ENCODE data around the gene ZNF273.
"Not testable (repeated sequence)": the region's sequence is repeated elsewhere in the genome, so short reads cannot be mapped to it uniquely, and the experiment has no call there.

ZNF273 gene

GRCh38 chr7:64893401-64893800 is 9.7 kb upstream of the ZNF273 start:
- Histone ChIP-seq H3K27ac (ENCODE audit: low read depth, low read length) (no peak overlapping the region), H3K4me2 (ENCODE audit: low read length) (no peak overlapping the region), H3K56ac (ENCODE audit: low read length) (no peak overlapping the region), H3K4me1 (ENCODE audit: control insufficient read depth, low read depth, low read length) (no peaks in the 10 kb centered on the region), H4K8ac (ENCODE audit: low read depth, low read length) (no peak overlapping the region), H3K27me3 (ENCODE audit: insufficient read depth, low read length, poor library complexity) (peaks cover 10% of the 10 kb centered on the region), H3K9ac (ENCODE audit: low read length) (no peak overlapping the region), H3K23ac (ENCODE audit: low read length) (no peak overlapping the region), H4K5ac (ENCODE audit: low read length) (no peak overlapping the region), H3K4me3 (ENCODE audit: low read length) (no peak overlapping the region), H3K79me1 (ENCODE audit: low read length) (no peaks in the 10 kb centered on the region), H3K79me2 (ENCODE audit: control insufficient read depth, insufficient read depth, low read length) (no peaks in the 10 kb centered on the region), H2BK5ac (ENCODE audit: low read length) (no peak overlapping the region), H2BK15ac (replicated peaks; ENCODE audit: low read depth) (no peak overlapping the region), H3K4ac (ENCODE audit: low read depth, low read length) (no peak overlapping the region), H3K36me3 (ENCODE audit: control insufficient read depth, insufficient read depth, low read length) (no peaks in the 10 kb centered on the region), H2BK120ac (ENCODE audit: low read depth, low read length) (no peak overlapping the region), H2AK5ac (ENCODE audit: low read length) (no peak overlapping the region), H3K18ac (ENCODE audit: low read length) (no peak overlapping the region)
- WGBS (ENCODE audit: extremely low coverage, insufficient coverage, low lambda C conversion rate): no CpG with 5 or more reads among the region's 5 CpGs
- peak; percentile 75 for DNase-seq

DNA sequence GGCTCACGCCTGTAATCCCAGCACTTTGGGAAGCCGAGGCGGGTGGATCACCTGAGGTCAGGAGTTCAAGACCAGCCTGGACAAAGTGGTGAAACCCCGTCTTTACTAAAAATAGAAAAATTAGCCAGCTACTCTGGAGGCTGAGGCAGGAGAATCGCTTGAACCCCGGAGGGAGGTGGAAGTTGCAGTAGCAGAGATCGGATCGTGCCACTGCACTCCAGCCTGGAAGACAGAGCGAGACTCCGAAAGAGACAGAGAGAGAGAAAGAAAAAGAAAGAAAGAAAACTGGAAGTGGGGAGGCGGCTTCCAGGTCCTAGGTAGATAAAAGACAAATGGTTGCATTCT is 640 bp upstream of the ZNF273 start:
- H3K4me3 ChIP-seq (ENCODE audit: low read length); H2AK5ac ChIP-seq (ENCODE audit: low read length); H3K4me1 ChIP-seq (ENCODE audit: control insufficient read depth, low read depth, low read length); H3K18ac ChIP-seq (ENCODE audit: low read length); H4K5ac ChIP-seq (ENCODE audit: low read length); H3K79me1 ChIP-seq (ENCODE audit: low read length); H3K27me3 ChIP-seq (ENCODE audit: insufficient read depth, low read length, poor library complexity); H3K4me2 ChIP-seq (ENCODE audit: low read length); H3K56ac ChIP-seq (ENCODE audit: low read length); H3K4ac ChIP-seq (ENCODE audit: low read depth, low read length); DNase-seq; H2BK15ac ChIP-seq (replicated peaks; ENCODE audit: low read depth); H2BK120ac ChIP-seq (ENCODE audit: low read depth, low read length); H4K8ac ChIP-seq (ENCODE audit: low read depth, low read length); H3K9ac ChIP-seq (ENCODE audit: low read length); H3K36me3 ChIP-seq (ENCODE audit: control insufficient read depth, insufficient read depth, low read length); H3K23ac ChIP-seq (ENCODE audit: low read length): not testable (repeated sequence)
- H3K27ac ChIP-seq (ENCODE audit: low read depth, low read length): peak overlapping the region; percentile 83
- H3K79me2 ChIP-seq (ENCODE audit: control insufficient read depth, insufficient read depth, low read length): peaks cover 30% of the 10 kb centered on the region
- WGBS (ENCODE audit: extremely low coverage, insufficient coverage, low lambda C conversion rate): no CpG with 5 or more reads among the region's 11 CpGs
- H2BK5ac ChIP-seq (ENCODE audit: low read length): peak overlapping the region; percentile 54

DNA sequence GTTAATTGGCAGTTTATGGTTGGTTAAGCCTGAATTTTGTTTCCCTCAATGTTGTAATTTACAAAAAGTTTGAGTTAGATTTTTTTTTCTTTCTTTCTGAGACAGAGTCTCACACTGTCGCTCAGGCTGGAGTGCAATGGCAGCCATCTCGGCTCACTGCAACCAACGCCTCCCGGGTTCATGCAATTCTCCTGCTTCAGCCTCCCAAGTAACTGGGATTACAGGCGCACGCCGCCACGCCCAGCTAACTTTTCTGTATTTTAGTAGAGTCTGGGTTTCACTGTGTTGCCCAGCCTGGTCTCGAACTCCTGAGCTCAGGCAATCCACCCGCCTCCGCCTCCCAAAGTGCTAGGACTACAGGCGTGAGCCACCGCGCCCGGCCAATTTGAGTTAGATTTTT is 935 bp downstream of the ZNF273 start:
- Histone ChIP-seq H3K9ac (ENCODE audit: low read length) (peak overlapping the region; percentile 97), H2BK5ac (ENCODE audit: low read length) (no peak overlapping the region), H3K27ac (ENCODE audit: low read depth, low read length) (no peak overlapping the region), H3K4me2 (ENCODE audit: low read length) (peak overlapping the region; percentile 72), H3K79me2 (ENCODE audit: control insufficient read depth, insufficient read depth, low read length) (peaks cover 45% of the 10 kb centered on the region), H3K27me3 (ENCODE audit: insufficient read depth, low read length, poor library complexity) (no peaks in the 10 kb centered on the region), H4K5ac (ENCODE audit: low read length) (no peak overlapping the region), H2AK5ac (ENCODE audit: low read length) (no peak overlapping the region), H3K23ac (ENCODE audit: low read length) (no peak overlapping the region), H4K8ac (ENCODE audit: low read depth, low read length) (no peak overlapping the region), H3K4me3 (ENCODE audit: low read length) (peak overlapping the region; percentile 81), H2BK120ac (ENCODE audit: low read depth, low read length) (no peak overlapping the region), H3K4me1 (ENCODE audit: control insufficient read depth, low read depth, low read length) (peaks cover 10% of the 10 kb centered on the region), H3K18ac (ENCODE audit: low read length) (no peak overlapping the region), H2BK15ac (replicated peaks; ENCODE audit: low read depth) (no peak overlapping the region), H3K4ac (ENCODE audit: low read depth, low read length) (no peak overlapping the region), H3K56ac (ENCODE audit: low read length) (peak overlapping the region; percentile 49), H3K79me1 (ENCODE audit: low read length) (peaks cover 3% of the 10 kb centered on the region), H3K36me3 (ENCODE audit: control insufficient read depth, insufficient read depth, low read length) (no peaks in the 10 kb centered on the region)
- no peak for DNase-seq
- WGBS (ENCODE audit: extremely low coverage, insufficient coverage, low lambda C conversion rate): no CpG with 5 or more reads among the region's 15 CpGs

- H3K4me3 ChIP-seq (ENCODE audit: low read length): no peak overlapping the region
- no peak overlapping the region for H2BK5ac ChIP-seq (ENCODE audit: low read length)
- no peak overlapping the region for H3K18ac ChIP-seq (ENCODE audit: low read length)
- no peak overlapping the region for H3K27ac ChIP-seq (ENCODE audit: low read depth, low read length)
- H3K56ac ChIP-seq (ENCODE audit: low read length): no peak overlapping the region
- no peak overlapping the region for H2BK15ac ChIP-seq (replicated peaks; ENCODE audit: low read depth)
- H2BK120ac ChIP-seq (ENCODE audit: low read depth, low read length): no peak overlapping the region
- H3K23ac ChIP-seq (ENCODE audit: low read length): no peak overlapping the region
- H4K5ac ChIP-seq (ENCODE audit: low read length): no peak overlapping the region
- H3K36me3 ChIP-seq (ENCODE audit: control insufficient read depth, insufficient read depth, low read length): no peaks in the 10 kb centered on the region
- peaks cover 50% of the 10 kb centered on the region for H3K79me2 ChIP-seq (ENCODE audit: control insufficient read depth, insufficient read depth, low read length)
- H3K4me2 ChIP-seq (ENCODE audit: low read length): no peak overlapping the region
- DNase-seq: no peak
- no CpG with 5 or more reads among the region's 12 CpGs for WGBS (ENCODE audit: extremely low coverage, insufficient coverage, low lambda C conversion rate)
- peaks cover 3% of the 10 kb centered on the region for H3K79me1 ChIP-seq (ENCODE audit: low read length)
- H3K9ac ChIP-seq (ENCODE audit: low read length): no peak overlapping the region
- H3K4ac ChIP-seq (ENCODE audit: low read depth, low read length): no peak overlapping the region
- H3K4me1 ChIP-seq (ENCODE audit: control insufficient read depth, low read depth, low read length): peaks cover 10% of the 10 kb centered on the region
- no peaks in the 10 kb centered on the region for H3K27me3 ChIP-seq (ENCODE audit: insufficient read depth, low read length, poor library complexity)
- no peak overlapping the region for H2AK5ac ChIP-seq (ENCODE audit: low read length)
- no peak overlapping the region for H4K8ac ChIP-seq (ENCODE audit: low read depth, low read length)
These were observed 2.1 kb downstream of the ZNF273 start for GRCh38 chr7:64905133-64905532.

- Histone ChIP-seq H3K79me1 (ENCODE audit: low read length) (peaks cover 3% of the 10 kb centered on the region), H3K56ac (ENCODE audit: low read length) (no peak overlapping the region), H3K18ac (ENCODE audit: low read length) (no peak overlapping the region), H2AK5ac (ENCODE audit: low read length) (no peak overlapping the region), H3K4ac (ENCODE audit: low read depth, low read length) (no peak overlapping the region), H3K23ac (ENCODE audit: low read length) (no peak overlapping the region), H3K9ac (ENCODE audit: low read length) (no peak overlapping the region), H3K4me1 (ENCODE audit: control insufficient read depth, low read depth, low read length) (peaks cover 10% of the 10 kb centered on the region), H3K4me3 (ENCODE audit: low read length) (no peak overlapping the region), H2BK5ac (ENCODE audit: low read length) (no peak overlapping the region), H3K27me3 (ENCODE audit: insufficient read depth, low read length, poor library complexity) (no peaks in the 10 kb centered on the region), H3K36me3 (ENCODE audit: control insufficient read depth, insufficient read depth, low read length) (no peaks in the 10 kb centered on the region), H3K27ac (ENCODE audit: low read depth, low read length) (no peak overlapping the region), H3K79me2 (ENCODE audit: control insufficient read depth, insufficient read depth, low read length) (peaks cover 53% of the 10 kb centered on the region), H4K5ac (ENCODE audit: low read length) (no peak overlapping the region), H2BK120ac (ENCODE audit: low read depth, low read length) (no peak overlapping the region), H2BK15ac (replicated peaks; ENCODE audit: low read depth) (no peak overlapping the region), H4K8ac (ENCODE audit: low read depth, low read length) (no peak overlapping the region), H3K4me2 (ENCODE audit: low read length) (no peak overlapping the region)
- WGBS (ENCODE audit: extremely low coverage, insufficient coverage, low lambda C conversion rate): no CpG with 5 or more reads among the region's 4 CpGs
- DNase-seq: no peak
These were observed 2.5 kb downstream of the ZNF273 start for GRCh38 chr7:64905547-64905946.

- H2BK5ac ChIP-seq (ENCODE audit: low read length): no peak overlapping the region
- H3K4me3 ChIP-seq (ENCODE audit: low read length): no peak overlapping the region
- no peak overlapping the region for H4K8ac ChIP-seq (ENCODE audit: low read depth, low read length)
- H3K23ac ChIP-seq (ENCODE audit: low read length): no peak overlapping the region
- no peak overlapping the region for H3K4ac ChIP-seq (ENCODE audit: low read depth, low read length)
- peaks cover 66% of the 10 kb centered on the region for H3K79me2 ChIP-seq (ENCODE audit: control insufficient read depth, insufficient read depth, low read length)
- no peak overlapping the region for H3K18ac ChIP-seq (ENCODE audit: low read length)
- no CpG with 5 or more reads among the region's 5 CpGs for whole genome bisulfite sequencing (ENCODE audit: extremely low coverage, insufficient coverage, low lambda C conversion rate)
- no peaks in the 10 kb centered on the region for H3K27me3 ChIP-seq (ENCODE audit: insufficient read depth, low read length, poor library complexity)
- no peak overlapping the region for H2BK120ac ChIP-seq (ENCODE audit: low read depth, low read length)
- H2AK5ac ChIP-seq (ENCODE audit: low read length): no peak overlapping the region
- no peak overlapping the region for H4K5ac ChIP-seq (ENCODE audit: low read length)
- DNase-seq: no peak
- no peaks in the 10 kb centered on the region for H3K36me3 ChIP-seq (ENCODE audit: control insufficient read depth, insufficient read depth, low read length)
- no peak overlapping the region for H3K4me2 ChIP-seq (ENCODE audit: low read length)
- H3K27ac ChIP-seq (ENCODE audit: low read depth, low read length): no peak overlapping the region
- H3K4me1 ChIP-seq (ENCODE audit: control insufficient read depth, low read depth, low read length): peaks cover 10% of the 10 kb centered on the region
- H3K79me1 ChIP-seq (ENCODE audit: low read length): peaks cover 5% of the 10 kb centered on the region
- no peak overlapping the region for H3K56ac ChIP-seq (ENCODE audit: low read length)
- no peak overlapping the region for H3K9ac ChIP-seq (ENCODE audit: low read length)
- no peak overlapping the region for H2BK15ac ChIP-seq (replicated peaks; ENCODE audit: low read depth)
These were observed 4.7 kb downstream of the ZNF273 start for GRCh38 chr7:64907641-64908326.
